Trophoblast cell (in vitro differentiated cells and primary cell): ENCODE results near the gene C3orf62.

Experiments
- DNase-seq, 2 donors: peaks; one replicate each; pipeline ENCODE4 v3.0.0-alpha.2; 2016
- H2AFZ ChIP-seq: 2 replicates; pipeline ENCODE4 v1.6.1; 2013; ENCODE audit warnings: low read length, moderate library complexity, mild to moderate bottlenecking; ENCODE audit not compliant: insufficient read depth, poor library complexity
- H2AK5ac ChIP-seq: 2 replicates; pipeline ENCODE4 v1.6.1; 2013; ENCODE audit warnings: mild to moderate bottlenecking, low read length
- H2BK120ac ChIP-seq: 2 replicates; pipeline ENCODE4 v1.6.1; 2013; ENCODE audit warnings: low read length, mild to moderate bottlenecking, moderate library complexity; ENCODE audit not compliant: insufficient read depth, poor library complexity
- H2BK12ac ChIP-seq: 2 replicates; pipeline ENCODE4 v1.6.1; 2013; ENCODE audit warnings: mild to moderate bottlenecking, low read length, moderate library complexity
- H2BK5ac ChIP-seq: 2 replicates; pipeline ENCODE4 v1.6.1; 2013; ENCODE audit warnings: low read length, low read depth, moderate library complexity, mild to moderate bottlenecking; ENCODE audit not compliant: poor library complexity
- H3K14ac ChIP-seq: 2 replicates; pipeline ENCODE4 v1.6.1; 2013; ENCODE audit warnings: mild to moderate bottlenecking, low read length
- H3K18ac ChIP-seq: 2 replicates; pipeline ENCODE4 v1.6.1; 2013; ENCODE audit warnings: mild to moderate bottlenecking, low read length
- H3K23ac ChIP-seq: 2 replicates; pipeline ENCODE4 v1.6.1; 2013; ENCODE audit warnings: low read length
- H3K27ac ChIP-seq: 2 replicates; pipeline ENCODE4 v1.5.1; 2013; ENCODE audit warnings: low read depth, mild to moderate bottlenecking, inconsistent platforms, low read length, moderate library complexity
- H3K27me3 ChIP-seq: 2 replicates; pipeline ENCODE4 v1.6.1; 2013; ENCODE audit warnings: inconsistent platforms, mild to moderate bottlenecking, low read length, moderate library complexity; ENCODE audit not compliant: insufficient read depth
- H3K36me3 ChIP-seq, 2 experiments: 1 replicate in 1 of 2; 2 replicates in 1 of 2; pipeline ENCODE4 v1.6.1; 2013; ENCODE audit warnings: low read length in 2 of 2, mild to moderate bottlenecking in 2 of 2, moderate library complexity in 1 of 2; ENCODE audit not compliant: insufficient read depth in 2 of 2, control insufficient read depth in 1 of 2
- H3K4ac ChIP-seq: 2 replicates; pipeline ENCODE4 v1.6.1; 2013; ENCODE audit warnings: low read depth, mild to moderate bottlenecking, low read length, moderate library complexity
- H3K4me1 ChIP-seq, 2 experiments: 1 replicate in 1 of 2; 2 replicates in 1 of 2; pipeline ENCODE4 v1.6.1; 2013; ENCODE audit warnings: low read length in 2 of 2, mild to moderate bottlenecking in 2 of 2, moderate library complexity in 1 of 2; ENCODE audit not compliant: insufficient read depth in 2 of 2, control insufficient read depth in 1 of 2
- H3K4me2 ChIP-seq: 2 replicates; pipeline ENCODE4 v1.6.1; 2013; ENCODE audit warnings: inconsistent platforms, mild to moderate bottlenecking, low read length, moderate library complexity
- H3K4me3 ChIP-seq: 2 replicates; pipeline ENCODE4 v1.5.1; 2013; ENCODE audit warnings: mild to moderate bottlenecking, low read depth, low read length, inconsistent platforms
- H3K79me1 ChIP-seq: one replicate; pipeline ENCODE4 v1.6.1; 2013; ENCODE audit warnings: low read length
- H3K79me2 ChIP-seq: 2 replicates; pipeline ENCODE4 v1.6.1; 2013; ENCODE audit warnings: low read length, mild to moderate bottlenecking; ENCODE audit not compliant: control insufficient read depth, insufficient read depth, poor library complexity
- H3K9ac ChIP-seq: 2 replicates; pipeline ENCODE4 v1.6.1; 2013; ENCODE audit warnings: mild to moderate bottlenecking, low read length
- H3K9me3 ChIP-seq: 2 replicates; pipeline ENCODE4 v1.6.1; 2013; ENCODE audit warnings: low read depth, mild to moderate bottlenecking, control low read depth, inconsistent platforms, low read length; ENCODE audit not compliant: insufficient read depth
- H4K12ac ChIP-seq: 2 replicates; pipeline ENCODE4 v1.6.1; 2013; ENCODE audit warnings: low read depth, mild to moderate bottlenecking, low read length, moderate library complexity
- H4K8ac ChIP-seq: 2 replicates; pipeline ENCODE4 v1.6.1; 2013; ENCODE audit warnings: low read depth, mild to moderate bottlenecking, low read length, moderate library complexity
- H4K91ac ChIP-seq: one replicate; pipeline ENCODE4 v1.6.1; 2013; ENCODE audit warnings: low read depth, mild to moderate bottlenecking, low read length, moderate library complexity
- WGBS: extraction: QIAGEN DNeasy Blood & Tissue Kit; methylation state at CpG from one replicate; pipeline ENCODE4 v1.1.7; 2013; ENCODE audit warnings: missing lambda C conversion rate; ENCODE audit not compliant: insufficient read length, insufficient coverage; ENCODE audit errors: extremely low coverage; 5-methylcytosine and 5-hydroxymethylcytosine counted together

Gene C3orf62

GRCh38 chr3:49269443-49270155, 7.4 kb downstream of the C3orf62 start:
- Histone ChIP-seq H3K27me3 (no peaks in the 10 kb centered on the region), H2BK5ac (no peak overlapping the region), H3K23ac (no peak overlapping the region), H3K18ac (no peak overlapping the region), H2BK12ac (no peak overlapping the region), H2AK5ac (no peak overlapping the region), H3K4me3 (no peak overlapping the region), H3K36me3 (peaks cover 7% of the 10 kb centered on the region in 2 experiments), H2AFZ (no peak overlapping the region), H3K4me1 (no peaks in the 10 kb centered on the region), H3K9me3 (peaks cover 2% of the 10 kb centered on the region), H4K8ac (no peak overlapping the region), H3K27ac (no peak overlapping the region), H3K4me2 (no peak overlapping the region), H3K79me2 (no peaks in the 10 kb centered on the region), H3K79me1 (no peaks in the 10 kb centered on the region), H3K14ac (no peak overlapping the region), H4K12ac (no peak overlapping the region), H4K91ac (no peak overlapping the region), H3K4ac (no peak overlapping the region), H2BK120ac (no peak overlapping the region), H3K9ac (no peak overlapping the region)
- WGBS, result no CpG with 5 or more reads among the region's 3 CpGs
- DNase-seq, result no peak

DNA sequence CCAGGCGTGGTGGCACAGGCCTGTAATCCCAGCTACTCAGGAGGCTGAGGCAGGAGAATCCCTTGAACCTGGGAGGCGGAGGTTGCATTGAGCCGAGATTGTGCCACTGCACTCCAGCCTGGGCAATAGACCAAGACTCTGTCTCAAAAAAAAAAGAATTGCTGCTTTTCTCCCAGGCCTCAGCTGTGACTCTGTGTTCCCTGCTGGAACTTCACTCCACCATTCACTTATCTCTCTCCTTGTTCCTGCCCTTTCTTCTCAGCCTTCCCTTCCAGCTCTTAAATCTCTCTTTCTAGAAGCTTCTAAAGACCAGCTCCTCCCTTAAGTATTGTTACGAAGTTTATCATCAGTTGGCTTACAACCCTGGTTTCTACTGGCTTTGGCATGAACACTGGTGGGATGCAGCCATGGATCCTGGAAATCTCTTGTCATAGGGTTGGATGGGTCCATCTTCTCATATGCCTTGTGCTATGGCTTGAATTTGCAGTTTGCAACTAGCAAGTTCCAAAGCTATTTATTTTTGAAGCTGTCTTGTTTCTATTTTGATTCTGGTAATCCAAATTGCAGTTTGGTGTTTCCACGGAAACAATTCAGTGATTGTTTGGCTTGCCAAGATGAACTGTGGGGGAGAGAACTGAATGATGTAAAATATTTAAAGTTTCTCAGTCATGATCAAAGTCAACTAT, 10.5 kb downstream of the C3orf62 start:
- Histone ChIP-seq H4K8ac (no peak overlapping the region), H3K36me3 (peaks cover 7% of the 10 kb centered on the region in 2 experiments), H3K23ac (no peak overlapping the region), H3K4ac (no peak overlapping the region), H3K4me3 (no peak overlapping the region), H3K4me1 (no peaks in the 10 kb centered on the region), H2AFZ (no peak overlapping the region), H3K9ac (no peak overlapping the region), H3K4me2 (no peak overlapping the region), H3K18ac (no peak overlapping the region), H2BK5ac (no peak overlapping the region), H2AK5ac (no peak overlapping the region), H2BK12ac (no peak overlapping the region), H4K12ac (no peak overlapping the region), H3K14ac (no peak overlapping the region), H4K91ac (no peak overlapping the region), H3K9me3 (peaks cover 2% of the 10 kb centered on the region), H3K27ac (no peak overlapping the region), H3K79me2 (no peaks in the 10 kb centered on the region), H3K27me3 (no peaks in the 10 kb centered on the region), H2BK120ac (no peak overlapping the region), H3K79me1 (no peaks in the 10 kb centered on the region)
- no CpG with 5 or more reads among the region's 5 CpGs for WGBS
- no peak for DNase-seq

DNA sequence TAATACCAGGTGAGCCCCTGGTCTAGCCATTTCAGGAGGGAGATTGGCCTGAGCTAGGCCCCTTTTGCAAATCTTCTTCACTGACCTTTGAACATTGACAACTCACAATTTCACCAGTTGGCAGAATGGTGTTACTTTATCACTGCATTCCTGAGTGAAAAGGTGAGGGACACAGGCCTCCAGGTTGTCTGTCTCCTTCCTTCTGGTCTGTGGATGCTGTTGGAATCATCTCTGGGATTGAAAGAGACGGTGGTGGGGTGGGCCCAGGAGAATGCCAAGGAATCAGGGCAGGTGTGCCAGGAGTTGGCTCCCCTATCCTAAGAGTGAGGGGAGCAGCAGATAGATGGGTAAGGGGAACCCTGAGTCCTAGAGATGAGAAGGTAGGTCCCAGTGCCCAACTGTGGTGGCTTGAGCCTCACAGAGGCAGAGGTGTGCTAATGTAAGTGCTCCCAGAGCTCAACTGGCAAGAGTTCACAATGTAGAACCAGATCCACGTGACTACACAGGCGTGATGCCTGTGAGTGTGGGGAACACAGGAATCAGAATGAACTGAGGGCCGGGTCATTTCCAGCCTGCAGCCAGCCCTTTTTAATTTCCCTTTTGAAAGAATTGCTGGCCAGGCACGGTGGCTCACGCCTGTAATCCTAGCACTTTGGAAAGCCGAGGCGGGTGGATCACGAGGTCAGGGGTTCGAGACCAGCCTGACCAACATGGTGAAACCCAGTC, 11.2 kb downstream of the C3orf62 start:
- H3K36me3 ChIP-seq, result peaks cover 7% of the 10 kb centered on the region in 2 experiments
- no peaks in the 10 kb centered on the region for H3K79me1 ChIP-seq
- H3K9ac ChIP-seq, result no peak overlapping the region
- H3K18ac ChIP-seq, result no peak overlapping the region
- no peak overlapping the region for H3K14ac ChIP-seq
- no peak overlapping the region for H3K4me2 ChIP-seq
- no peak overlapping the region for H3K4me3 ChIP-seq
- H3K4ac ChIP-seq, result no peak overlapping the region
- no peak overlapping the region for H2BK5ac ChIP-seq
- H3K79me2 ChIP-seq, result no peaks in the 10 kb centered on the region
- H4K12ac ChIP-seq, result no peak overlapping the region
- H4K8ac ChIP-seq, result no peak overlapping the region
- H3K27me3 ChIP-seq, result no peaks in the 10 kb centered on the region
- no peak overlapping the region for H2AK5ac ChIP-seq
- H3K4me1 ChIP-seq, result no peaks in the 10 kb centered on the region
- no CpG with 5 or more reads among the region's 10 CpGs for WGBS
- H3K27ac ChIP-seq, result no peak overlapping the region
- H3K9me3 ChIP-seq, result peaks cover 2% of the 10 kb centered on the region
- H3K23ac ChIP-seq, result no peak overlapping the region
- H2BK120ac ChIP-seq, result no peak overlapping the region
- H4K91ac ChIP-seq, result no peak overlapping the region
- no peak overlapping the region for H2BK12ac ChIP-seq
- DNase-seq, result no peak
- H2AFZ ChIP-seq, result no peak overlapping the region

DNA sequence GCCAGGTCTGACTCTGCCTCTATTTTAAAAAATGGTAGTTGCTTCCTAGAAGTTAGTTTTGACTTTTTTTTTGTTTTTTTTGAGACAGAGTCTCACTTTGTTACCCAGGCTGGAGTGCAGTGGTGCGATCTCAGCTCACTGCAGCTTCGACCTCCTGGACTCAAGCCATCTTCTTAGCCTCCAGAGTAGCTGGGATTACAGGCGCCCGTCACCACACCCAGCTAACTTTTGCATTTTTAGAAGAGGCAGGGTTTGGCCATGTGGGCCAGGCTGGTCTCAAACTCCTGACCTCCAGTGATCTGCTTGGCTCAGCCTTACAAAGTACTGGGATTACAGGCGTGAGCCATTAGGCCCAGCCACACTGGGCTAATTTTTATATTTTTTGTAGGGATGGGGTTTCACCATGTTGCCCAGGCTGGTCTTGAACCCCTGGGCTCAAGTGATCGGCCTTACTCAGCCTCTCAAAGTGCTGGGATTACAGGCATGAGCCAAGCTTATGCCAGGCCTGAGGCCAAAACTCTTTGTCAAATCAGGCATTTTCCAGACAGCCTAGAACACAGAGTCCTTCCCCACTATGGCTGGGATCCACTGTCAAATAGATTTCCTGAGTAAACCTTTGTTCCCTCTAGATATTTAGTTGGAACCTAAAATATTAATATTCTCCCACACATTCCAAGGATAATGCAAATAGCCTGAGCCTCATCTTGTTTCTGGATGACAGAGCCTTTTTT, 13.7 kb downstream of the C3orf62 start:
- Histone ChIP-seq H4K91ac (no peak overlapping the region), H3K4me3 (no peak overlapping the region), H2BK120ac (no peak overlapping the region), H2AFZ (no peak overlapping the region), H3K27me3 (no peaks in the 10 kb centered on the region), H2BK12ac (no peak overlapping the region), H3K27ac (no peak overlapping the region), H3K36me3 (peaks cover 2% of the 10 kb centered on the region in 2 experiments), H3K79me1 (no peaks in the 10 kb centered on the region), H3K79me2 (peaks cover 1% of the 10 kb centered on the region), H3K9me3 (no peaks in the 10 kb centered on the region), H3K9ac (no peak overlapping the region), H3K18ac (no peak overlapping the region), H3K4ac (no peak overlapping the region), H2BK5ac (no peak overlapping the region), H4K12ac (no peak overlapping the region), H3K14ac (no peak overlapping the region), H3K4me2 (no peak overlapping the region), H4K8ac (no peak overlapping the region), H3K23ac (no peak overlapping the region), H3K4me1 (no peaks in the 10 kb centered on the region), H2AK5ac (no peak overlapping the region)
- no CpG with 5 or more reads among the region's 6 CpGs for WGBS
- no peak for DNase-seq
